ENCODE measurements around the gene ZSCAN20. TPM values are rescaled to one million over a fixed set of nuclear protein-coding genes. Genes with fewer than 3 reads are reported as not detected.
A peak's percentile ranks its signal among the peaks of the same experiment; 100 is the strongest.

The ZSCAN20 gene
- total and polyA plus RNA-seq, 8 donors, result 4.3 to 5.3 (median 4.8) TPM

DNA sequence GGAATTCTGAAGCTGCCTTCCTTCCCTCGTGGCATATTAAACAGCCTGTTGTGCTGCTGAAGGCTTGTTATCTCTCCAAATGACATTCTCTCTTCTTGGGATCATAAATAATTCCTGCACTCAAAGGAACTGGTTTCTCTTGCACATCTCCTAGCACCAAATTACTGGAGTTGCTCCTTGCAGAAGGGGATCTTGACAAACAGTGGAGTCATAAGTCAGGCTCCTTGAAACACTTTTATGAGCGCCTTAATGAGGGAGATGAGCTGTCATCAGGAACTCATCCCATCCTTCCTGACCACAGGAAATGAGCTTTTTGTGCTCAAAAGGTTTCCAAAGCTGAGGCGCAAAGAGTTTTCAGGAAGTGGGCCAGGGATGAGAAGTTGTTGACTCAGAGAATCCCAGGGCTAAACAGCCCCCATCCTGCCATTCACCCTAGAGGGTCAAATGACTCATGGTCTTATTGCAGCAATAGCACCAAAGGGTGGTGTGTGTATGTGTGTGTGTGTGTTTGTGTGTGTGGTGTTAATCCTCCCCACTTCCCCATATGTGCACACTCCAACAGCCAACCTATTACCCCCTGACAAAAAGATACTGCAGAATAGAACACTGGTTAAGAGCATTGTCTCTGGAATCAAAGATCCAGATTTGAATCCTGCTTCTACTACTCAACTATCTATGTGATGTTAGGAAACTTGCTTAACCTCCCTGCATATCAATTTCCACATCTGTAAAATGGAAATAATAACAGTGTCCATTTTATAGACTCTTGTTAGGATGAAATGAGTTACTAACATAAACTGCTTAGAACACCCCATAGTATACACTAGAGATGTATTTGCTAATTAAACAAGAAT, 38.7 kb upstream of the ZSCAN20 start:
- intact Hi-C loops (cut with DNase I), result no loop called here
- H3K4me3 ChIP-seq, result no peak overlapping the region

GRCh38 chr1:33434363-33434750, 38.1 kb upstream of the ZSCAN20 start:
- no peak for ATAC-seq
- DNase-seq, result no peak
- Histone ChIP-seq H3K4me1 (peaks cover 3 to 41% of the 10 kb centered on the region in 2 donors), H3K27ac (no peak overlapping the region), H3K9me3 (no peaks in the 10 kb centered on the region), H3K4me3 (no peak overlapping the region), H3K27me3 (peaks cover 0 to 17% of the 10 kb centered on the region in 2 donors), H3K36me3 (no peaks in the 10 kb centered on the region)
- TF ChIP-seq, protein P1, sequence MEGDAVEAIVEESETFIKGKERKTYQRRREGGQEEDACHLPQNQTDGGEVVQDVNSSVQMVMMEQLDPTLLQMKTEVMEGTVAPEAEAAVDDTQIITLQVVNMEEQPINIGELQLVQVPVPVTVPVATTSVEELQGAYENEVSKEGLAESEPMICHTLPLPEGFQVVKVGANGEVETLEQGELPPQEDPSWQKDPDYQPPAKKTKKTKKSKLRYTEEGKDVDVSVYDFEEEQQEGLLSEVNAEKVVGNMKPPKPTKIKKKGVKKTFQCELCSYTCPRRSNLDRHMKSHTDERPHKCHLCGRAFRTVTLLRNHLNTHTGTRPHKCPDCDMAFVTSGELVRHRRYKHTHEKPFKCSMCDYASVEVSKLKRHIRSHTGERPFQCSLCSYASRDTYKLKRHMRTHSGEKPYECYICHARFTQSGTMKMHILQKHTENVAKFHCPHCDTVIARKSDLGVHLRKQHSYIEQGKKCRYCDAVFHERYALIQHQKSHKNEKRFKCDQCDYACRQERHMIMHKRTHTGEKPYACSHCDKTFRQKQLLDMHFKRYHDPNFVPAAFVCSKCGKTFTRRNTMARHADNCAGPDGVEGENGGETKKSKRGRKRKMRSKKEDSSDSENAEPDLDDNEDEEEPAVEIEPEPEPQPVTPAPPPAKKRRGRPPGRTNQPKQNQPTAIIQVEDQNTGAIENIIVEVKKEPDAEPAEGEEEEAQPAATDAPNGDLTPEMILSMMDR (IDR thresholded peaks at IDR 0.05), result no peak
- intact Hi-C loops (cut with DNase I), result no loop called here

More for the DNA sequence above, 38.7 kb upstream of the ZSCAN20 start:
- H3K9me3 ChIP-seq, result no peaks in the 10 kb centered on the region
- H3K27me3 ChIP-seq, result peaks cover 0 to 20% of the 10 kb centered on the region in 2 donors
- ATAC-seq (peak; percentile 52), DNase-seq (peak in 2 of 4 donors; percentile 37 to 72)
- TF ChIP-seq, protein P1 (IDR thresholded peaks at IDR 0.05), result no peak
- H3K4me1 ChIP-seq, result peaks cover 3 to 46% of the 10 kb centered on the region in 2 donors
- H3K27ac ChIP-seq, result peak overlapping the region in 1 of 2 donors; percentile 10
- H3K36me3 ChIP-seq, result no peaks in the 10 kb centered on the region

DNA sequence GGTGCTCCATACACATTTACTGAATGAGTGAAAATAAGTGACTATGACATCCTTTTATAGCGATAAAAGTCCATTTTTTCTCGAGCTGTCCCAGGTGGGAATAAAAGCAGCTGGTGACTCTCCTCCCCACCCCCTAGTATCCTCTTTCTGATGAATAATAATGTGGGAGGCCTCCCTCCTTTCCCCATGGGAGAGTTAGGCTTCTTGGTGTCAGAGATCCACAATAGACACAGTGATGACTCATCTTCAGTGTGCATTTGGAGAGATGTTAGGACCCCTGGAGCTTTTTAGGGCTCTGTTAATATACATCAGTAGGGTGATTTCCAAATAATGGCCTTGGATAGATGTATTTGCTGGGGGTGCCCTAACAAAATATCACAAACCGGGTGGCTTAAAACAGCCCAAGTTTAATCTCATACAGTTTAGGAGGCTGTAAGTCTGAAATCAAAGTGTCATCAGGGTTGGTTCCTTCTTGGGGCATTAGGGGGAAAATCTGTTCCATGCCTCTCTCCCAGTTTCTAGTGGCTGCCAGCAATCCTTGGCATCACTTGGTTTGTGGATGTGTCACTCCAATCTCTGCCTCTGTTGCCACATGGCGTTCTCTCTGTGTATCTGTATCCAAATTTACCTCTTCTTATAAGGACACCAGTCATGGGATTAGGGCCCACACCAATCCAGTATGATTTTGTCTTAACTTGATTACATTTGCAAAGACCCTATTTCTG, 37.2 kb upstream of the ZSCAN20 start:
- Histone ChIP-seq H3K27me3 (peaks cover 0 to 8% of the 10 kb centered on the region in 2 donors), H3K27ac (no peak overlapping the region), H3K4me1 (peaks cover 0 to 32% of the 10 kb centered on the region in 2 donors), H3K36me3 (no peaks in the 10 kb centered on the region), H3K4me3 (no peak overlapping the region), H3K9me3 (no peaks in the 10 kb centered on the region)
- ATAC-seq, result no peak
- DNase-seq, result no peak
- TF ChIP-seq, protein P1 (IDR thresholded peaks at IDR 0.05), result no peak
- intact Hi-C loops (cut with DNase I), result no loop called here

DNA sequence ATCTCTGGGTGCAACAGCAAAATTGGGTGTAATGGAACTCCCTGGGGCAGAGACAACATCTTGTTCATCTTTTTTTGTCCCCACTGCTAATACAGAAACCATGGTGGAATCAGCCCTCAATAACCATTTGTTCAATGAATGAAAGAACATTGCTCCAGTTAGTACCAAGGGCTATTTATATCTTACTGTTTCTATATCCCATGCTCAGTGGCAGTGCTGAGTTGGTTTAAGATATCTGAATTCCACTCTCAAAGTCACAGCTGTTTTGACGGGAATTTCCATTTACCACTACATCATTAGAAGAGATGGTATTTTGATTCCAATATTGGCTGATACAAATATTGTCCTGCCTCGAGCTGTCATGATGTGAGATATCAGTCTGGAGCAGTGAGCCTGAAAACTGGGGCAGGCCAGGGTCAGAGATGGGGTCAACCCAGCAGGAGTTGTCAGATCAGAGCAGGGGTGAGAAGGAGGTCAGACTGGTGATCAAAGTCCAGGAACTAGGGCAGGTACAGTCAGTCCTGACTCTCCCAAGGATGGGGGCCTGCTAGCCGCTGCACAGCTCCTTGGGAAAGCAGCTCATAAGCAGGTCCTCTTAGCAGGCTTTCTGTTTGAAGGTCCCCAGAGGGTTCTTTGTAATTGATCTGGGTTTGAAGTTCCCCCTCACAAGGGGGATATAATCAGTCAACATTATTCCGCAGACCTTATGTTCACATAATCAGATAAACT, 35.7 kb upstream of the ZSCAN20 start:
- intact Hi-C loops (cut with DNase I), result no loop called here
- Histone ChIP-seq H3K27ac (no peak overlapping the region), H3K36me3 (no peaks in the 10 kb centered on the region), H3K27me3 (no peaks in the 10 kb centered on the region), H3K9me3 (no peaks in the 10 kb centered on the region), H3K4me3 (no peak overlapping the region), H3K4me1 (peaks cover 0 to 32% of the 10 kb centered on the region in 2 donors)
- ATAC-seq, result no peak
- TF ChIP-seq, protein P1 (IDR thresholded peaks at IDR 0.05), result no peak
- no peak for DNase-seq

Data from left lung (tissue), 10 donors.